ENCODE data around the gene VSIG4. TPM values are rescaled to one million over a fixed set of nuclear protein-coding genes. Genes with fewer than 3 reads are reported as not detected.

The VSIG4 gene
- total RNA-seq, 1 donor from 2014 or later, result not detected

DNA sequence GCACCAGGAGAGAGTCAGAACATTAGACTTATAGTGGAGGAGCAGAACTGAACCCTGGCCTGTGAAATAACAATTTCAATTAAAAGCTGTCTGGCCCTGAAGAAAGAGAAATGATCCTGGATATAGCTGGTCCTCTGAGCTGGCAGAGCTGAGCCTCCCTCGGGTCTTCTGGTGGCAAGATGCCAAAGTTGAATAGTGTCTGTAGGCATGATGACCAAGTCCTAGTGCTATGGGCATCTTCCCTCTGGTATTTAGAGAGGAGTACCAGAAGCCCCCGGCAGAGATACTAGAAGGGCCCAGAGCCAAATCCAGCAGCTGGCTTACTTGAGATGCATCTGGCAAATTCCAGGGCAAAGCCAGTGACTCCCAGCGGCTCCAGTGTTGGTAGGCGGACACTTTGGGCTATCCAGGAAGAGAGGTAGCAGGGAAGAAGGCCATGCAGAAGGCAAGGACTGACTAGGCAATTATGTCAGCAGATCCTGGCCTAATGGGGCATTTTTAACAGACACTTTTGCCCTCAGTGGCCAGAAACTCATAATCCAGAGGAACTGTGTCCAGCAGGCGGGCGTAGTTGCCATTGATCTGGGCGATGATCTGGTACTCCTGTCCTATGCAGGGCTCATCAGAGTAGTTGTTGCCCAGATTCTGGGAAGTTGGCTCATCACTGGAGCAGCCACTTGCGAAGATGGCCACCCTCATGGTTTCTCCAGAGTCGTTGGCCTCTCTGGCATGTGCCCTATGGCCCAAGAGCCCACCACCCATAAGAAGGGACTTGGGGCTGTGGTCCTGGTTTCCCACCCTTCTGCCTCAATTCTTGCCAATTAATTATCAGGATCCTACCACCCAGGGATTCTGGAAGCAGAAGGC, 17.9 kb downstream of the VSIG4 start:
- Mint-ChIP-seq H3K4me3 (no peak overlapping the region), H3K9me3 (no peaks in the 10 kb centered on the region), H3K27me3 (ENCODE audit: insufficient read depth) (no peaks in the 10 kb centered on the region), H3K36me3 (ENCODE audit: low read depth) (peaks cover 26% of the 10 kb centered on the region), H3K27ac (no peak overlapping the region), H3K4me1 (ENCODE audit: low read depth) (peaks cover 54% of the 10 kb centered on the region)
- DNase-seq (ENCODE audit: low spot score), result no peak
- intact Hi-C loops (cut with micrococcal nuclease), result loop anchor here (5.0 kb wide), 1 partner anchor 440 kb away; no protein-coding TSS in a partner anchor

DNA sequence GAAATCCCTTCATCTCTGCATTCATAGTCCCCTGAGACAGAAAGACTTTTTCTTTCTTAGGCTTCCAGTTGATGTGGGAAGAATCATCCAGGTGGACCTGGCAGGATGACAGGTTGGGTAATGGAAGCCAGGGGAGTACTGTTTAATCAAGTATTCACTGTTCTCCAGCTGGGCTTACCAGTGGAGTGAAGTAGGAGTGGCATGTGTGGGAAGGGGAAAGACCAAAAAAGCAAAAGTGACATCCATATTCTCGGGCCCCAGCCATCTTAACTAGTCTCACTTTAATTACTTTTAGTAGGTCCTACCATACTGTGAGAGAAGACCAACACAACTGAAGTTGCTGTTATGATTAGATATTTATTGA, 18.5 kb downstream of the VSIG4 start:
- Mint-ChIP-seq H3K27me3 (ENCODE audit: insufficient read depth) (no peaks in the 10 kb centered on the region), H3K4me3 (peak overlapping the region; percentile 53), H3K4me1 (ENCODE audit: low read depth) (peaks cover 60% of the 10 kb centered on the region), H3K27ac (no peak overlapping the region), H3K36me3 (ENCODE audit: low read depth) (peaks cover 24% of the 10 kb centered on the region), H3K9me3 (no peaks in the 10 kb centered on the region)
- intact Hi-C loops (cut with micrococcal nuclease), result loop anchor here (5.0 kb wide), 1 partner anchor 439 kb away; no protein-coding TSS in a partner anchor
- no peak for DNase-seq (ENCODE audit: low spot score)

DNA sequence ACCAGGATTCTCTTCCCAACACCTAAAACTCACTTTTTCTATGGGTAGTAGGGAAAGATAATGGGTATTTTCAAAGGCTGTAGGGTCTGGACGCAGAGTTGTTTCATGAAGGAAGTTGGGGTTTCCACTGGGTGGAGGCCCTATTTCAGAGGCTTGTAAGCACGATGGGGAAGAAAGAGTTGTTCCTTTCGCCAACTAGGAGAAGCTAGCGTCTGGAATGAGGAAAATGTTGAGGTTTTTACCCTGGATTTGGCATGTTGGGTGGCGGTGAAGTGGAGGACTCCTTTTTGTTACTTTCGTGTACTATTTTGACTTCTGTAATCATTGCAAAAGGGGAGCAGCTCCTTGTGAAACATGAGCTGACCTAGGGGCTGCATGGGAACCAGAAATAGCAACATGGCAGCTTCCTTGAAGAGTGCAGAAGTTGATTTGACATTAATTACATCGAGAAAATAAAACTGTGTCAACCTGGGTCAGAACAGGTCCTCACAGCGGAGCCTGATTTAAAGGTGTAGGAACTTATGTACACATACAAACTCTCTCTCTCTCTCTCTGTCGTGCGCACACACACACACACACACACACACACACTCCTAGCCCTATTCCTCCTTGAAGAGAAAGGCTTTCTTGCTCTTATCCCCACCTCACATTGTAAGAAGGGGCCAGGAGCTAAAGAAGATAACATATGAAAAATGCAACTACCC, 19.1 kb downstream of the VSIG4 start:
- intact Hi-C loops (cut with micrococcal nuclease), result loop anchor here (5.0 kb wide), 1 partner anchor 438 kb away; no protein-coding TSS in a partner anchor
- DNase-seq (ENCODE audit: low spot score), result no peak
- Mint-ChIP-seq H3K27ac (peak overlapping the region; percentile 79), H3K4me1 (ENCODE audit: low read depth) (peaks cover 66% of the 10 kb centered on the region), H3K36me3 (ENCODE audit: low read depth) (peaks cover 24% of the 10 kb centered on the region), H3K4me3 (peak overlapping the region; percentile 53), H3K27me3 (ENCODE audit: insufficient read depth) (no peaks in the 10 kb centered on the region), H3K9me3 (no peaks in the 10 kb centered on the region)

DNA sequence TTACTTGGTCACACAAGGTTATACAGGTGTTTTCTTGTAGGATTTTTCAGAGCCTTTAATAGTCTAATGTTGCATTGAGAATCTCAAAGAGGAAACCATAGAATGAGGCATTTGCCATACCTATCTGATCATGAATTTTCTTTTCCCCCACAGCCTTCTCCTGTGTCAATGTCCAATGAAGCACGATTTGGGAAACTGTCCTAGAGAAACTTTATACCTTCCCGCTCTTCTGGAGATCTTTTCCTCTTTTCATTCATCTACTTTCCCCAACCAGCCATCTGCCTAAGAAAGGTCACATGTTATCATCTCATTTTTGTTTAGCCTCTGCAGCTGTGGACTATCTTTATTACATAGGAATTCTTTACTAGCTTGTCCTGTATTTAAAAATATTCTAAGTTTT, 19.9 kb downstream of the VSIG4 start:
- Mint-ChIP-seq H3K4me3 (no peak overlapping the region), H3K9me3 (no peaks in the 10 kb centered on the region)

GRCh38 chrX:66019310-66019652, 20.6 kb downstream of the VSIG4 start:
- H3K27me3 Mint-ChIP-seq (ENCODE audit: insufficient read depth), result no peaks in the 10 kb centered on the region
- no peak overlapping the region for H3K4me3 Mint-ChIP-seq
- H3K9me3 Mint-ChIP-seq, result no peaks in the 10 kb centered on the region
- H3K36me3 Mint-ChIP-seq (ENCODE audit: low read depth), result peaks cover 26% of the 10 kb centered on the region
- H3K27ac Mint-ChIP-seq, result peak overlapping the region; percentile 72
- H3K4me1 Mint-ChIP-seq (ENCODE audit: low read depth), result peaks cover 75% of the 10 kb centered on the region
- DNase-seq (ENCODE audit: low spot score), result no peak
- intact Hi-C loops (cut with micrococcal nuclease), result no loop called here

More for the DNA sequence above, 19.9 kb downstream of the VSIG4 start:
- peaks cover 74% of the 10 kb centered on the region for H3K4me1 Mint-ChIP-seq (ENCODE audit: low read depth)
- peaks cover 26% of the 10 kb centered on the region for H3K36me3 Mint-ChIP-seq (ENCODE audit: low read depth)
- DNase-seq (ENCODE audit: low spot score), result no peak
- no peak overlapping the region for H3K27ac Mint-ChIP-seq
- intact Hi-C loops (cut with micrococcal nuclease), result loop anchor here (5.0 kb wide), 1 partner anchor 438 kb away; no protein-coding TSS in a partner anchor
- no peaks in the 10 kb centered on the region for H3K27me3 Mint-ChIP-seq (ENCODE audit: insufficient read depth)

DNA sequence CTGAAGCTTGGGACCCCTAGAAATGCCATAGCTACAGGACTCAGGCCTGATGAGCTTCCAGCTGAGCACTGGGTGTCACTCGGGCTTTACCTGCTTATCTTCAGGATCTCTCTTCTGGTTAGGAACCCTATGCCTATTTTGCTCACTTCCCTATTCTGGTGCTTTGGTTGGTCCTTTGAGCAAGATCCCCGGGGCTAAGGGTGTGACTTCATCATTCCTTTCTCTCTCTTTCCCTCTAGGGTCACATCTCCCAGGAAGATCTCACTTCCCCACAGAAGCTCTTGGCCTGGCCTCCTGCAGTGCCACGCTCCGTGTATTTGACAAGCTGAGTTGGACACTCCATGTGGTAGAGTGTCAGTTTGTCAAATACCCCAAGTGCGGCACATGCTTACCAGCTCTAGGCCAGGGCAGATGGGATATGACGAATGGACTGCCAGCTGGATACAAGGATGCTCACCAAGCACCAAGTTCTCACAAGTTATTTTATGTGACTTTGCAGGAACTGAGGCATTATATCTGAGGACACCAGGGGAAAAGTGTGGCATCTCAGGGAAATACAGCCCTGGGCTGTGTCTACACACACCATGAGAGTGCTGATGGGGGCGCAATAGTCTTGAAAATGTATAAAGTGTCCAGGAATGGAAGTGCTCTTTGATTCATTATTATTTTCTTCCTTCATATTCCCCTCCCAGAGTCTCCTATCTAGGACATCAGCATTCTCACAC, 21.1 kb downstream of the VSIG4 start:
- peak overlapping the region; percentile 46 for H3K4me3 Mint-ChIP-seq
- peaks cover 26% of the 10 kb centered on the region for H3K36me3 Mint-ChIP-seq (ENCODE audit: low read depth)
- H3K9me3 Mint-ChIP-seq, result no peaks in the 10 kb centered on the region
- no peaks in the 10 kb centered on the region for H3K27me3 Mint-ChIP-seq (ENCODE audit: insufficient read depth)
- intact Hi-C loops (cut with micrococcal nuclease), result no loop called here
- H3K27ac Mint-ChIP-seq, result peak overlapping the region; percentile 72
- DNase-seq (ENCODE audit: low spot score), result no peak
- peaks cover 76% of the 10 kb centered on the region for H3K4me1 Mint-ChIP-seq (ENCODE audit: low read depth)

- peak overlapping the region; percentile 87 for H3K27ac Mint-ChIP-seq
- no peaks in the 10 kb centered on the region for H3K27me3 Mint-ChIP-seq (ENCODE audit: insufficient read depth)
- peaks cover 26% of the 10 kb centered on the region for H3K36me3 Mint-ChIP-seq (ENCODE audit: low read depth)
- DNase-seq (ENCODE audit: low spot score), result no peak
- H3K9me3 Mint-ChIP-seq, result no peaks in the 10 kb centered on the region
- intact Hi-C loops (cut with micrococcal nuclease), result loop anchor here (2.0 kb wide), 1 partner anchor 13 kb away; no protein-coding TSS in a partner anchor
- peaks cover 86% of the 10 kb centered on the region for H3K4me1 Mint-ChIP-seq (ENCODE audit: low read depth)
- peak overlapping the region; percentile 65 for H3K4me3 Mint-ChIP-seq
Measured at GRCh38 chrX:66017659-66018170, 22.2 kb downstream of the VSIG4 start.

DNA sequence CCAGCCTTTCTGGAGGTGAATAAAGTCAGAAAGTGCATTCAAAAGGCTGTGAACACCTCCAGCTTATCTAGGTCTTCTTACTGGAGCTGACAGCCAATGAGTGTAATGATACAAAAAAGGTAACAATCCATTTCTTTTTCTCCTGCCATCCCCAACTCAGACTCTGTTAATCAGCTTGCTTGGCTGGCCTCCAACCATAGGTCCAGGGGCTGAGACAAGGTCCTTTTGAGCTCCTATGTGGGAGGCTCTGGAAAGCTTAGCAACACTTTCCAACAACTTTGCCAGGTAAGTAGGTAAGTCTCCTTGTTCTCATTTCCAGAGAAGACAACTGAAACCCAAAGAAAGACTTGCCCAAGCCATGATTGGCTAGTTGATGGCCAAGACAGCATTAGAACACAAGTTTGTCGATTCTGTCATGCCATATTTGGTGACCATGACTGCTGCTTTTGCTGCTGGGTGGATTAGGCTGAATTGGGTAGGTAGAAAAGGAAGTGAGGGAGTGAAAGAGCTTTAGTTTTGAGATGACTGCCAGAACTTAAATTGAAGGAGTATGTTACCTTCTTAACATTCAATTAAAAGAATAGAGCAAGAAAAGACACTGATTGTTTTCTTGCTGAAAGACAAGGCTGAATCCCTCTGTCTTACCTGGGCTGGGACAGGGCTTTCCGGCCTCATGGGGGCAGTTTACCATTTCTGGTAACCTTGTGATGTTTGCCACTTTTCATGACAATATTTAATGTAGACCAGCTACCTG, 22.8 kb downstream of the VSIG4 start:
- peaks cover 28% of the 10 kb centered on the region for H3K36me3 Mint-ChIP-seq (ENCODE audit: low read depth)
- intact Hi-C loops (cut with micrococcal nuclease), result loop anchor here (1.0 to 2.0 kb wide), 2 partner anchors 14 to 29 kb away; no protein-coding TSS in a partner anchor
- peaks cover 92% of the 10 kb centered on the region for H3K4me1 Mint-ChIP-seq (ENCODE audit: low read depth)
- no peaks in the 10 kb centered on the region for H3K9me3 Mint-ChIP-seq
- DNase-seq (ENCODE audit: low spot score), result no peak
- peak overlapping the region; percentile 87 for H3K27ac Mint-ChIP-seq
- peak overlapping the region; percentile 65 for H3K4me3 Mint-ChIP-seq
- H3K27me3 Mint-ChIP-seq (ENCODE audit: insufficient read depth), result no peaks in the 10 kb centered on the region

- no peak for DNase-seq (ENCODE audit: low spot score)
- intact Hi-C loops (cut with micrococcal nuclease), result loop anchor here (1.0 to 2.0 kb wide), 2 partner anchors 15 to 30 kb away; no protein-coding TSS in a partner anchor
- Mint-ChIP-seq H3K9me3 (no peaks in the 10 kb centered on the region), H3K4me1 (ENCODE audit: low read depth) (peaks cover 92% of the 10 kb centered on the region), H3K27me3 (ENCODE audit: insufficient read depth) (no peaks in the 10 kb centered on the region), H3K27ac (peak overlapping the region; percentile 87), H3K4me3 (peak overlapping the region; percentile 65), H3K36me3 (ENCODE audit: low read depth) (peaks cover 21% of the 10 kb centered on the region)
Measured at GRCh38 chrX:66015900-66016689, 23.8 kb downstream of the VSIG4 start.

- peak overlapping the region; percentile 87 for H3K27ac Mint-ChIP-seq
- H3K4me3 Mint-ChIP-seq, result peak overlapping the region; percentile 65
- DNase-seq (ENCODE audit: low spot score), result peak; percentile 15
Measured at GRCh38 chrX:66015152-66015831, 24.6 kb downstream of the VSIG4 start.

DNA sequence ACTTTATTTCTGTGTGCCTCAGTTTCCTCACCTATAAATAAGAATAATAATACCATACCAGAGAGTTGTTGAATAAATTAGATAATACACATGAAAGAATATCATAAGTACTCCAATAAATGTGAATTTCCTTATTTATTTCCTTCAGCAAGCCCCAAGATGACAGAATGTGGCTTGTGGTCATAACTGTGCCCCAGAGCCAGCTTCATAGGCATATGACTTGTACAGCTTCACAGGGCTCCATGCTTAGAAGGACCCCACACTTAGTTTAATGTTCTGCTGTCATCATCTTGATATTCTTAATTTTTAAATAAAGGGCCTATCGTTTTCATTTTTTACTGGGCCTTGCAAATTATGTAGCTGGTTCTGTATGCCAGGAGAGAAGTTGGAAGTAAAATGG, 25.3 kb downstream of the VSIG4 start:
- no peaks in the 10 kb centered on the region for H3K27me3 Mint-ChIP-seq (ENCODE audit: insufficient read depth)
- intact Hi-C loops (cut with micrococcal nuclease), result no loop called here
- no peak for DNase-seq (ENCODE audit: low spot score)

More at GRCh38 chrX:66015152-66015831, 24.6 kb downstream of the VSIG4 start:
- Mint-ChIP-seq H3K4me1 (ENCODE audit: low read depth) (peaks cover 88% of the 10 kb centered on the region), H3K9me3 (no peaks in the 10 kb centered on the region), H3K36me3 (ENCODE audit: low read depth) (peaks cover 15% of the 10 kb centered on the region), H3K27me3 (ENCODE audit: insufficient read depth) (no peaks in the 10 kb centered on the region)
- intact Hi-C loops (cut with micrococcal nuclease), result no loop called here

More for the DNA sequence above, 25.3 kb downstream of the VSIG4 start:
- no peaks in the 10 kb centered on the region for H3K9me3 Mint-ChIP-seq
- no peak overlapping the region for H3K4me3 Mint-ChIP-seq
- peak overlapping the region; percentile 87 for H3K27ac Mint-ChIP-seq
- H3K36me3 Mint-ChIP-seq (ENCODE audit: low read depth), result peaks cover 12% of the 10 kb centered on the region
- H3K4me1 Mint-ChIP-seq (ENCODE audit: low read depth), result peaks cover 80% of the 10 kb centered on the region

All from activated T-helper 1 cell treated with anti-CD3 and anti-CD28 coated beads, Interleukin-12 subunit alpha, Interleukin-12 subunit beta, Interleukin-2, Interleukin-4 antibody, amounts not matched to agents 30 ng/mL and 10 ng/mL and 1 ng/mL, durations not matched to agents 14 hours and 24 hours and 36 hours (primary cell).